Stimulated activated CD4-positive, alpha-beta T cell treated with anti-CD3 and anti-CD28 coated beads, Interleukin-12 subunit alpha, Interleukin-12 subunit beta, amount 100 ng/mL, for 4 hours (primary cell): ENCODE data around the gene PTGER1.
A peak's percentile ranks its signal among the peaks of the same experiment; 100 is the strongest.

ENCODE experiments used
- DNase-seq: peaks from one replicate; pipeline ENCODE4 v3.0.0-alpha.2; 2020

PTGER1 gene

GRCh38 chr19:14497228-14497921 is 22.2 kb upstream of the PTGER1 start:
- DNase-seq = no peak

- DNase-seq = no peak
These were observed 21.7 kb upstream of the PTGER1 start for GRCh38 chr19:14496834-14497227.

DNA sequence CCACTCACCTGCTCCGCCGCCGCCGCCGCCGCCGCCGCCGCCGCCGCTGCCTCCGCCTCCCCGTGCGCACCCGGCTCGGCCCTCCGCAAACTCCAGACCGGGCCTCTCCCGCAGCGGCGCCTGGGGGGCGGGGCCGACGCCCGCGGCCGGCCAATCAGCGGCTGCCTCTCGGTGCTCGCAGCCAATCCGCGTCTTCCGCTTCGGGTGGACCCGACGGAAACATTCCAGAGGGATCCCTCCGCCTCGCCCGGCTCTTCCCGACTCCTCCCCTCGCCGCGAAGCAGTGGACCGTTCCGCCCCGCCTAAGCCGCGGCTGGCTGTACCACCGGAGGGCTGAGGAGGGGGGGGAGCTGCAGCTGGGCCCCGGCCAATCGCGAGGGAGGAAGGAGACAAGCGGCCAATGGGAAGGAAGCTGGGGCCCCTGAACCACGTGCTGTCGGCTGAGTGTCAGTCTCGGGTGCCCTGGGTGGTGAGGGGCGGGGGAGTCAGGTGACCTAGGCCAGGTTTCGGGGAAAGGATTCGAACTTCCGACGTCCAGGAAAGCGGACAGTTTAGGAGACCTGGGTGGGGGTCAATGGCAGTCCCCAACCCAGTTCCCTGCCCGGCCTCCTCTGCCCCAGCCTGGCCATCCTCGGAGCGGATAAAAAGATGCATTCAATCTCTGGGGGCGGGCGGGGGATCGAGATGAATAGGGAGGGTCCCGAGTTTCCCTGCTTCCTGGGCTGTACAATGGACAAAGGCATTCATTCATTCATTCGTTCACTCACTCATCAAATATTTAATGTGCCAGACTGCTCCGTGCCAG is 21.1 kb upstream of the PTGER1 start, which contains the start of gene GIPC1:
Gene GIPC1, minus strand, starts transcription at position 99 of the 805 bp plus-strand sequence. CDS start 13,151 bp downstream, outside the sequence.
- peak; percentile 85 for DNase-seq

- no peak for DNase-seq
These were observed 20.5 kb upstream of the PTGER1 start for GRCh38 chr19:14495672-14496028.

- no peak for DNase-seq
These were observed 19.9 kb upstream of the PTGER1 start for GRCh38 chr19:14494910-14495671.

DNA sequence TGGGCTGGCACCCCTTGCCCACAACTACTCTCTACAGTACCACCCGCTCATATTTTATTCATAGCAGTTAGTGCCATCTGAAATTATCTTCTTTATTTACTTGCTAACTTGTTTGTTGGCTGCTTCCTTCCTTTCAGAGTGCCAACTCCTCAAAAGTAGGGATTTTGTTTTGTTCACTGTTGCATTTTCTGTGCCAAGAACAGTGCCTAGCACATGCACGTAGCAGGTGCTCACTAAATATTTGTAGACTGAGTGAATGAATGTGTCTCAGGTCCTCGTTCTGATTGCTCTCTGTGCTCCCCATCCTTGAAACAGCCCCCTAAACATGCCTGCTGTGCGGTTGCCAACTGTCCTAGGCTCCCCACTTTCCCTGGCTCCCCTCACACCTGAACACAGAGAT is 19.3 kb upstream of the PTGER1 start:
- no peak for DNase-seq

- no peak for DNase-seq
These were observed 17.7 kb upstream of the PTGER1 start for GRCh38 chr19:14492756-14493337.

- no peak for DNase-seq
These were observed 12.4 kb upstream of the PTGER1 start for GRCh38 chr19:14487370-14488125.

DNA sequence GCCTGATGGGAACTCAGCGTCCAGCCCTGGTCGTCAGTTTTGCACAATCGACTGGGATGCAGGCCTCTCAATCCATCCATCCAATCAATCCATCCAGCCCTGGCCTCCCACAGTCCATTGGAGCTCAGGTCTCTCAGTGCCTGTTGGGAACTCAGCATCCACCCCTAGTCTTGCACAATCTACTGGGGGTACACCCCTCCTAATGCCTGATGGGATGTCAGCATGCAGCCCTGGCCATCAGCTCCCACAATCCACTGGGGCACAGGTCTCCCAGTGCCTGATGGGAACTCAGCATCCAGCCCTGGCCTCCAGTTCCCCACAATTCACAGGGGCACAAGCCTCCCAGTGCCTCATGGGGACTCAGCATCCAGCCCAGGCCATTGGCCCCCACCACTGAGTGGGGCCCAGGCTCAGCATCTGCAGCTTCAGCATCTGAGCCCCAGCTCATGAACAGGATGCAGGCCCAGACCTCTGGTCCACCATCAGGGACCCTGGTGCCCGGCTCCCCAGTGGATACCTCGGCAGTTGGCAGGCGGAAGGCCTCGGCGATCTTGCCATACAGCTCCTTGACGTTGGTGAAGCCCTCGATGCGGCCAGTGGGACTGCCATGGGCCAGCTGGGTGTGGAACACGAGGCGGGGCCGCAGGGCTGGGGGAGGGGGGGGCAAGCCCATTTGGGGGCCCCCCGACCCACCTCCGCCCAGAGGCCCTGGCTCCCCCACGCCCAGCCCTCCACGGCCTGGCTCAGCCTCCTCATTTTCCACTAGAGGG is 7.2 kb upstream of the PTGER1 start:
- DNase-seq = no peak

DNA sequence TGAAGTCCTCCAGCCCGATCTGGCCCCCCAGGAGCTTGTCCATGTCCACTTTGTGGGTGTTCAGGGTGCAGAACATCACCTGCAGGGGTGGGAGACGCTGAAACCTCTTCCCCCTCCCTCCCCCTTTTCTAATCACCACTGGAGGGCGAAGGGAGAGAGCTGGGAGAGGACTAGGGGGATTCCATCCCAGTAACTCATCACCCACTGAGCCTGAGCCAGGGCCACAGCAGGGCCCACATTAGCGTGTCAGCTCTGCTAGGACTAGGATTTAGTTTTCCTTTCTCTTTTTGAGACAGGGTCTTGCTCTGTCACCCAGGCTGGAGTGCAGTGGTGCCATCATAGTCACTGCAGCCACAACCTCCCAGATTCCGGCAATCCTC is 5.5 kb upstream of the PTGER1 start:
- no peak for DNase-seq

- DNase-seq = peak; percentile 63
These were observed 5.0 kb upstream of the PTGER1 start for GRCh38 chr19:14479975-14480699.

DNA sequence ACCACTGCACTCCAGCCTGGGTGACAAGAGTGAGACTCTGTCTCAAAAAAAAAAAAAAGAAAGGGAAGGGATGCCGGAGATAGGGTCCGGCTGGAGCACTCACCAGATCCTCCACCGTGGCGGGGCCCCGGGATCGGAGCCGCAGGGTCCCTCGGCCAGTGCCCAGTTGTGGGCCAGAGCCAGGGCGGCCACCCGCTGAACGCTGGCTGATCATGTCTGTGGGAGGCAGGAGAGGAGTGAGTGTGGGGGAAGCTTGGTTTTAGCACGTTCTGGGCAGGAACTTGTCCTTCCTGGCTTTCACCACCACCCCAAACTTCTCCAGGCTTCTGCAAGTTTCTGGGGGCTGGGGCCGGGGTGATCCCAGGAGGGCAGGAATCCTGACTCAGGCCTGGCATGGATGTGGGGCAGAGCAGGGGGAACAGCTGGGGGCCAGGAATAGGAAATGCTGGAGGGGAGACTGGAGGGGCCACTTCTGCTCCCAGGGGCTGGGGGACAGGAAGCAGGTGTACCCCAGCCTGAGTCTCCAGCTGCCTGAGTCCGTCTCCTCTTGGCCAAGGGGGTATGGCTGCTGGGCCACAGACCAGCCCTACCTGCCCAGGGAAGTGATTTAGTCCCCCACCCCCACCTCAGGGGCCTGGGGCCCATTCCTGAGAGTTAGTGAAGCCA is 4.3 kb upstream of the PTGER1 start:
- DNase-seq = no peak

DNA sequence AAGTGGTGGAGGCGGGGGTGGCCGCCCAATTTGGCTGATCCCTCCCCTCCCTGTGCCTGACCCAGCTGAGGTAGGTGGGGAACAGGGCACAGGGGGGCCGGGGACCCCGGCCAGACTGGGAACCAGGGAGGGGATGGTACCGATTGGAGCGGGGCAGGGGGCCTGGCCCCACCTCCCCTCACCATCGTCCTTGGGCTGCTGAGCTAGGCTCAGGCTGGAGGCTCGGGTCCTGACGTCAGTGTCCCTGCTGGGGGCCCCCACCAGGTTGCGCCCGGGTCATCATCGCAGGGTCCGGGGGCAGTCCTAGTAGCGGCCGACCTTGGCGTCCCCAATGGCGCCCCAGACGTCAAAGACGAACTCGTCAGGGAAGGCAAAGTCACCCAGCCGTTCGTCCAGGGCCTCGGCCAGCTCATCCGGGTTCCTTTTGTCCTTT is 3.0 kb upstream of the PTGER1 start:
- no peak for DNase-seq

GRCh38 chr19:14477418-14478112 is 2.4 kb upstream of the PTGER1 start:
- DNase-seq = no peak

GRCh38 chr19:14476673-14477401 is 1.7 kb upstream of the PTGER1 start:
- no peak for DNase-seq

GRCh38 chr19:14476327-14476672 is 1.1 kb upstream of the PTGER1 start:
- DNase-seq = no peak

DNA sequence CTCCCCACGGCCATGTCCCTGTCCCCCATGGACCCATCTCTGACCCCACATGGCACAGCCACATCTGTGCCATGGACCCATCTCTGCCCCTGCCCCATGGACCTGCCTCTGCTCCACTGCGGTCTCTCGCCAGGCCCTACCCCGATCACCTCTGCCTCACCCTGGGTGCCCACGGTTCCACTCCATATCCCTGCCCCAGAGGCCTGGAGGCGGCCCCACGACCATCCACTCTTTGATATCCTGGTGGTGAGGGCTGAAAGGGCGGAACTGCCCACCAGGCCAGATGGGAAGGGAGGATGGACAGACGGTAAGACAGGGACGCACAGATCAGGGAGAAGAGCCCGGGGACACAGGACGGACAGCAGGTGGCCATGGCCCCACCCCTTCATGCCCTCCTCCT is 327 bp downstream of the PTGER1 start:
- DNase-seq = no peak

DNA sequence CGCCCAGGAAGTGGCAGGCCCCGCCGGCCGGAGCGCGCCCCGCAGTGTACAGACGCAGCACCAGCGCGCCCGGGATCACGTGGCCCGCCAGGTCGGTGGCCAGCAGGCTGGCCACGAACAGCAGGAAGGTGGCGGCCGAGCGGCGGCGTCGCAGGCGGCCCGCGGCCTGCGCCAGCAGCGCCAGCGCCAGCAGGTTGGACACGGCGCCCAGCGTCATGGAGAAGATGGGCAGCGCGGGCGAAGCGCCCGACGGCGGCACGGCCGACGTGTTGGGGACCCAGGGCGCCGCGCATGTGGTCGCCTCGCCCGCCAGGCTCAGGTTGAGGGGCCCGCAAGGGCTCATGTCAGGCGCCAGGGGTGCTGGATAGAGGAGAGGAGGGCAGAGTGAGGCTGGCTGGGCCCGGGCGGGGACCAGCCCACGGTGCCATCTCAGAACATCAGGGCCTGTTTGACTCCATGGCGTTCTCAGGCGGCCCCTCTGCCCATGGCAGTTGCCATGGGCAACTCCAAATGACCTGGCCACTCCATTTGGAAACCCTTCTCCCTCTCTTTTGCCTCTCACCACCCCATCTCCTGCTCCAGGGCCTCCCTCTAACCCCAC is 1.1 kb downstream of the PTGER1 start:
- DNase-seq = no peak
